H9 (cell line): ENCODE measurements around the gene SBF1. TPM values are rescaled to one million over a fixed set of nuclear protein-coding genes. Genes with fewer than 3 reads are reported as not detected.
A peak's percentile ranks its signal among the peaks of the same experiment; 100 is the strongest.

Experiments
- DNase-seq: peaks from one replicate; pipeline ENCODE4 v3.0.0-alpha.2; 2017
- H2AFZ ChIP-seq: one replicate; pipeline ENCODE4 v1.6.1; 2013; ENCODE audit warnings: mild to moderate bottlenecking, low read length, control low read depth, moderate library complexity
- H2AK5ac ChIP-seq: 2 replicates; pipeline ENCODE4 v1.6.1; 2013; ENCODE audit warnings: low read length, control low read depth, mixed read lengths; ENCODE audit not compliant: insufficient read length
- H2BK120ac ChIP-seq: one replicate; pipeline ENCODE4 v1.6.1; 2013; ENCODE audit warnings: low read depth, mild to moderate bottlenecking, low read length, control low read depth, inconsistent platforms; ENCODE audit not compliant: poor library complexity, severe bottlenecking
- H2BK12ac ChIP-seq: 2 replicates; pipeline ENCODE4 v1.6.1; 2013; ENCODE audit warnings: low read length, control low read depth, mixed read lengths, low read depth; ENCODE audit not compliant: insufficient read length
- H2BK15ac ChIP-seq: 2 replicates; pipeline ENCODE4 v1.6.1; 2013; ENCODE audit warnings: low read depth, low read length, control low read depth
- H2BK20ac ChIP-seq: one replicate; pipeline ENCODE4 v1.6.1; 2013; ENCODE audit warnings: low read depth, mild to moderate bottlenecking, low read length, control low read depth, inconsistent platforms; ENCODE audit not compliant: poor library complexity, severe bottlenecking
- H2BK5ac ChIP-seq: 2 replicates; pipeline ENCODE4 v1.6.1; 2013; ENCODE audit warnings: low read length, control low read depth, mixed read lengths; ENCODE audit not compliant: insufficient read length
- H3K14ac ChIP-seq: 2 replicates; pipeline ENCODE4 v1.6.1; 2013; ENCODE audit warnings: low read length, control low read depth; ENCODE audit not compliant: insufficient read depth
- H3K18ac ChIP-seq: 2 replicates; pipeline ENCODE4 v1.6.1; 2013; ENCODE audit warnings: low read depth, mild to moderate bottlenecking, mixed read lengths, low read length, control low read depth; ENCODE audit not compliant: insufficient read length
- H3K23ac ChIP-seq: 2 replicates; pipeline ENCODE4 v1.6.1; 2013; ENCODE audit warnings: low read length, control low read depth, mixed read lengths, low read depth; ENCODE audit not compliant: insufficient read length
- H3K23me2 ChIP-seq: 2 replicates; pipeline ENCODE4 v1.6.1; 2013; ENCODE audit warnings: low read depth, mild to moderate bottlenecking, mixed read lengths, low read length, control low read depth; ENCODE audit not compliant: insufficient read length, poor library complexity, severe bottlenecking
- H3K27ac ChIP-seq: 2 replicates; pipeline ENCODE4 v1.5.1; 2013; ENCODE audit warnings: low read length, control low read depth, mixed read lengths, low read depth; ENCODE audit not compliant: insufficient read length
- H3K27me3 ChIP-seq: 2 replicates; pipeline ENCODE4 v1.6.1; 2013; ENCODE audit warnings: low read length, control low read depth, inconsistent platforms; ENCODE audit not compliant: insufficient read depth
- H3K4ac ChIP-seq: 2 replicates; pipeline ENCODE4 v1.6.1; 2013; ENCODE audit warnings: low read depth, mild to moderate bottlenecking, control low read depth, inconsistent platforms, low read length, moderate library complexity
- H3K4me1 ChIP-seq: 2 replicates; pipeline ENCODE4 v1.6.1; 2013; ENCODE audit warnings: low read length, control low read depth, inconsistent platforms; ENCODE audit not compliant: insufficient read depth
- H3K4me2 ChIP-seq: 2 replicates; pipeline ENCODE4 v1.6.1; 2013; ENCODE audit warnings: low read length, control low read depth, mixed read lengths; ENCODE audit not compliant: insufficient read length, insufficient read depth
- H3K56ac ChIP-seq: 2 replicates; pipeline ENCODE4 v1.6.1; 2013; ENCODE audit warnings: low read depth, mild to moderate bottlenecking, mixed read lengths, low read length, control low read depth; ENCODE audit not compliant: insufficient read length
- H3K79me1 ChIP-seq: 2 replicates; pipeline ENCODE4 v1.6.1; 2013; ENCODE audit warnings: low read depth, mild to moderate bottlenecking, moderate library complexity, low read length, control low read depth, inconsistent platforms; ENCODE audit not compliant: insufficient read depth, poor library complexity, severe bottlenecking
- H3K79me2 ChIP-seq: 2 replicates; pipeline ENCODE4 v1.6.1; 2013; ENCODE audit warnings: low read length, control low read depth, inconsistent platforms; ENCODE audit not compliant: insufficient read depth
- H3K9ac ChIP-seq: 2 replicates; pipeline ENCODE4 v1.6.1; 2013; ENCODE audit warnings: low read length, control low read depth, mixed read lengths; ENCODE audit not compliant: insufficient read length; ENCODE audit errors: extremely low read depth
- H3K9me3 ChIP-seq: one replicate; pipeline ENCODE4 v1.6.1; 2013; ENCODE audit warnings: low read depth, low read length, inconsistent platforms; ENCODE audit not compliant: control insufficient read depth
- H3T11ph ChIP-seq: one replicate; pipeline ENCODE4 v1.6.1; 2013; ENCODE audit warnings: mild to moderate bottlenecking, low read length, control low read depth, inconsistent platforms
- H4K20me1 ChIP-seq: one replicate; pipeline ENCODE4 v1.6.1; 2013; ENCODE audit not compliant: control insufficient read depth, insufficient read length, insufficient read depth
- H4K5ac ChIP-seq: 2 replicates; pipeline ENCODE4 v1.6.1; 2013; ENCODE audit warnings: low read depth, mild to moderate bottlenecking, mixed read lengths, low read length, control low read depth; ENCODE audit not compliant: insufficient read length
- H4K8ac ChIP-seq: replicated peaks from 2 replicates; pipeline ENCODE4 v1.6.1; 2013; ENCODE audit warnings: low read length, control low read depth, mixed read lengths, low read depth; ENCODE audit not compliant: insufficient read length
- H4K91ac ChIP-seq: 2 replicates; pipeline ENCODE4 v1.6.1; 2013; ENCODE audit warnings: low read depth, mild to moderate bottlenecking, moderate library complexity, mixed read lengths, low read length, control low read depth; ENCODE audit not compliant: insufficient read length
- H3K27ac Mint-ChIP-seq, 3 experiments: 2 replicates in 2 of 3; 3 replicates in 1 of 3; pipeline ENCODE4 v1.8.0; 2020 to 2021; ENCODE audit warnings: mixed read lengths in 3 of 3, mild to moderate bottlenecking in 1 of 3, moderate library complexity in 1 of 3
- H3K27me3 Mint-ChIP-seq: 2 replicates; pipeline ENCODE4 v1.8.0; 2021; ENCODE audit warnings: low read depth, mild to moderate bottlenecking, moderate library complexity, mixed read lengths
- H3K36me3 Mint-ChIP-seq, 3 experiments: 2 replicates in 2 of 3; 3 replicates in 1 of 3; pipeline ENCODE4 v1.8.0; 2020 to 2021; ENCODE audit warnings: low read depth in 3 of 3, mixed read lengths in 3 of 3; ENCODE audit not compliant: insufficient read depth in 1 of 3
- H3K4me1 Mint-ChIP-seq, 2 experiments: 2 replicates each; pipeline ENCODE4 v1.8.0; 2020; ENCODE audit warnings: mixed read lengths in 2 of 2
- H3K4me3 Mint-ChIP-seq, 2 experiments: 2 replicates in 1 of 2; 3 replicates in 1 of 2; pipeline ENCODE4 v1.8.0; 2020 to 2021; ENCODE audit warnings: mild to moderate bottlenecking in 2 of 2, mixed read lengths in 2 of 2, moderate library complexity in 1 of 2
- H3K9me3 Mint-ChIP-seq, 2 experiments: 2 replicates in 1 of 2; 3 replicates in 1 of 2; pipeline ENCODE4 v1.8.0; 2020; ENCODE audit warnings: mild to moderate bottlenecking in 2 of 2, mixed read lengths in 2 of 2, moderate library complexity in 1 of 2
- WGBS: extraction: QIAGEN DNeasy Blood & Tissue Kit; methylation state at CpG from one replicate; pipeline ENCODE4 v1.1.7; 2013; ENCODE audit warnings: missing lambda C conversion rate, low lambda C conversion rate, mixed read lengths; ENCODE audit not compliant: insufficient read length; ENCODE audit errors: extremely low coverage; 5-methylcytosine and 5-hydroxymethylcytosine counted together
- total RNA-seq: library from RNA; stranded (reverse); gene quantifications from 2 replicates; pipeline ENCODE4 v1.2.1, GENCODE V29; 2021
- TF ChIP-seq, protein P1 (sequence below): fragments of 200-600 bp; sonication (generic); conservative IDR thresholded peaks from 3 replicates; pipeline ENCODE4 v1.8.0; 2021; ENCODE audit warnings: antibody characterized with exemption, mild to moderate bottlenecking

The SBF1 gene
- total RNA-seq, 1 experiment from 2014 or later = 69.8 TPM

GRCh38 chr22:50476868-50477267 is 2.0 kb upstream of the SBF1 start:
- peaks cover 16% of the 10 kb centered on the region; the same call in 1 of the 2 replicates for H3K79me2 ChIP-seq
- peaks cover 9% of the 10 kb centered on the region; the same call in 1 of the 2 replicates for H3K27me3 ChIP-seq
- H3K27ac ChIP-seq = no peak overlapping the region
- H2AK5ac ChIP-seq = no peak overlapping the region
- H3K4me2 ChIP-seq = no peak overlapping the region
- H2AFZ ChIP-seq = no peak overlapping the region
- no peak overlapping the region for H2BK120ac ChIP-seq
- H2BK20ac ChIP-seq = no peak overlapping the region
- Mint-ChIP-seq H3K9me3 (no peaks in the 10 kb centered on the region), H3K36me3 (peaks cover 0 to 7% (median 0%) of the 10 kb centered on the region in 3 experiments; a peak in 4 of 7 replicates), H3K27ac (peak overlapping the region in 2 of 3 experiments; percentile 15 to 53; a peak in 2 of 7 replicates), H3K27me3 (peaks cover 36% of the 10 kb centered on the region), H3K4me1 (peaks cover 26 to 30% of the 10 kb centered on the region in 2 experiments), H3K4me3 (no peak overlapping the region)
- H3K9ac ChIP-seq = no peak overlapping the region
- H3K4ac ChIP-seq = no peak overlapping the region
- no peaks in the 10 kb centered on the region for H3K9me3 ChIP-seq
- peaks cover 18% of the 10 kb centered on the region for H3K23me2 ChIP-seq
- H3K79me1 ChIP-seq = peaks cover 11% of the 10 kb centered on the region
- H4K8ac ChIP-seq = no peak overlapping the region
- no peak for DNase-seq
- no CpG with 5 or more reads among the region's 7 CpGs for WGBS
- H2BK15ac ChIP-seq = no peak overlapping the region
- H3K4me1 ChIP-seq = no peaks in the 10 kb centered on the region; the same call in 1 of the 2 replicates
- H3K18ac ChIP-seq = peak overlapping the region; percentile 23
- no peak overlapping the region for H4K5ac ChIP-seq
- peak overlapping the region; percentile 29 for H2BK12ac ChIP-seq
- no peak overlapping the region for H3K56ac ChIP-seq
- H4K20me1 ChIP-seq = peaks cover 4% of the 10 kb centered on the region
- no peak overlapping the region for H3T11ph ChIP-seq
- TF ChIP-seq, protein P1, sequence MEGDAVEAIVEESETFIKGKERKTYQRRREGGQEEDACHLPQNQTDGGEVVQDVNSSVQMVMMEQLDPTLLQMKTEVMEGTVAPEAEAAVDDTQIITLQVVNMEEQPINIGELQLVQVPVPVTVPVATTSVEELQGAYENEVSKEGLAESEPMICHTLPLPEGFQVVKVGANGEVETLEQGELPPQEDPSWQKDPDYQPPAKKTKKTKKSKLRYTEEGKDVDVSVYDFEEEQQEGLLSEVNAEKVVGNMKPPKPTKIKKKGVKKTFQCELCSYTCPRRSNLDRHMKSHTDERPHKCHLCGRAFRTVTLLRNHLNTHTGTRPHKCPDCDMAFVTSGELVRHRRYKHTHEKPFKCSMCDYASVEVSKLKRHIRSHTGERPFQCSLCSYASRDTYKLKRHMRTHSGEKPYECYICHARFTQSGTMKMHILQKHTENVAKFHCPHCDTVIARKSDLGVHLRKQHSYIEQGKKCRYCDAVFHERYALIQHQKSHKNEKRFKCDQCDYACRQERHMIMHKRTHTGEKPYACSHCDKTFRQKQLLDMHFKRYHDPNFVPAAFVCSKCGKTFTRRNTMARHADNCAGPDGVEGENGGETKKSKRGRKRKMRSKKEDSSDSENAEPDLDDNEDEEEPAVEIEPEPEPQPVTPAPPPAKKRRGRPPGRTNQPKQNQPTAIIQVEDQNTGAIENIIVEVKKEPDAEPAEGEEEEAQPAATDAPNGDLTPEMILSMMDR = no peak
- H2BK5ac ChIP-seq = no peak overlapping the region
- no peak overlapping the region; the same call in 1 of the 2 replicates for H3K14ac ChIP-seq
- H3K23ac ChIP-seq = no peak overlapping the region
- no peak overlapping the region for H4K91ac ChIP-seq
